ENCODE data around the gene CEBPB.
A peak's percentile ranks its signal among the peaks of the same experiment; 100 is the strongest.

The CEBPB gene

DNA sequence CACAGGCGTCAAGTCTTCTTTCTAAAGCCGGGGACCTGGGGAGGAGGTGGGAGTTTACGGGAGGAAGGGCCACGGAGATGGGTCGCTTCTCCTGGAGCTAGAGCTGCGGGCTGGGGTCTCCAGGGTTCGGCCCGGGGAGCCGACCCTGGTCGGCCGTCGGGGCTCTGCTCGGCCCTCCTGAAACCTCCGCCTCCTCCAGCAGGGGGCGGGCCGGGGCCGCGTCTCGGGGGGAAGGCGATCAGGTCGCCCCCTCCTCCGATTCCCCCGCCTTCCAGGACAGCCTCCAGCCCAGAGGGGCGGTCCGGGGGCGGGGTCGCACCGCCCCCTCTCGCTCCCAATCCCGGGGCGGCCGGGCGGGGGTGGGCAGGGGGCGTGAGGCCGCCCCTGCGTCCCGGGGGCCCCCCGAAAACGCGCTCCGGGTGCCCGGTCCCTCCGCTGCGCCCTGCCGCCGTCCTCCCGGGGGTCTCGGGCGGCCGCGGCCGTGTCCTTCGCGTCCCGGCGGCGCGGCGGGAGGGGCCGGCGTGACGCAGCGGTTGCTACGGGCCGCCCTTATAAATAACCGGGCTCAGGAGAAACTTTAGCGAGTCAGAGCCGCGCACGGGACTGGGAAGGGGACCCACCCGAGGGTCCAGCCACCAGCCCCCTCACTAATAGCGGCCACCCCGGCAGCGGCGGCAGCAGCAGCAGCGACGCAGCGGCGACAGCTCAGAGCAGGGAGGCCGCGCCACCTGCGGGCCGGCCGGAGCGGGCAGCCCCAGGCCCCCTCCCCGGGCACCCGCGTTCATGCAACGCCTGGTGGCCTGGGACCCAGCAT is at the start of gene CEBPB:
TSS of gene CEBPB (plus strand) at position 580 of the 814 bp plus-strand sequence. CDS start at position 784, 204 bp downstream.
- Histone ChIP-seq H3K4me1 (ENCODE audit: low read depth, poor library complexity, severe bottlenecking) (peaks cover 19% of the 10 kb centered on the region), H3K36me3 (ENCODE audit: insufficient read depth) (no peaks in the 10 kb centered on the region), H2AFZ (ENCODE audit: low read depth) (peak within 1 kb of the TSS; percentile 88)

DNA sequence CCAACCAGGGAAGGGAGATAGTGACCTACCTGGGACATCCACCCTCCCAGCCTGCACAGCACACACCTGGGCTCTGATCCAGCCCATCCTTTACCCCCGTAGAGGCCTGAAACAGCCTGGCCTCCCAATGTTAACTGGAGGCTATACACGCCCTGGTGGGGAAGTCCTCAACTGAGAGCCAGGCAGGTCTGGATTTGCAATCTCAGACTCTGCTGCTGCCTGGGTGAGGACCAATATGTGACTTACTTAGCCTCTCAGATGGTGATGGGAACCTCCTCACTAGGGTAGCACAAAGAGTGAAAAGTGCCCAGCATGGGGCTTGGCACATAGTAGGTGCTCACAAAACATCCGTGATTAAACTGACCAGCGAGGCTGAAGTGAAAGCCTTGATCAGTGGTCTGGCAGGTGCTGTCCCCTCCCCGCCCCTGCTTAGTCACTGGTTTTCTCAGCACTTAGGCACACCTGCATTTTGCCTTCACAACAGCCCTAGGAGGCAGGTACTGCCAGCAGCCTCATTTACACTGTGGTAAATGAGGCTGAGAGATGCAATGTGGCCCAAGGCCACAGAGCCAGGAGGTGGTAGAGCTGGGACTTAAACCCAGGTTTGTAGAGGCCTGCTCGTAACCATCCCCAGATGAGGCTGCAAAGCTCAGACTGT is 49.5 kb upstream of the CEBPB start:
- Histone ChIP-seq H3K79me2 (ENCODE audit: insufficient read depth, low read depth) (no peaks in the 10 kb centered on the region), H4K20me1 (ENCODE audit: insufficient read depth) (no peaks in the 10 kb centered on the region), H3K36me3 (ENCODE audit: insufficient read depth) (no peaks in the 10 kb centered on the region), H3K27ac (no peak overlapping the region), H3K27me3 (ENCODE audit: insufficient read depth, low read depth) (no peaks in the 10 kb centered on the region), H2AFZ (ENCODE audit: low read depth) (no peak overlapping the region), H3K4me3 (IDR thresholded peaks at IDR 0.05; ENCODE audit: insufficient read depth, low read depth, low read length) (no peak overlapping the region), H3K4me1 (ENCODE audit: low read depth, poor library complexity, severe bottlenecking) (no peaks in the 10 kb centered on the region), H3K9ac (no peak overlapping the region), H3K4me2 (no peak overlapping the region)
- TF ChIP-seq, protein P1, sequence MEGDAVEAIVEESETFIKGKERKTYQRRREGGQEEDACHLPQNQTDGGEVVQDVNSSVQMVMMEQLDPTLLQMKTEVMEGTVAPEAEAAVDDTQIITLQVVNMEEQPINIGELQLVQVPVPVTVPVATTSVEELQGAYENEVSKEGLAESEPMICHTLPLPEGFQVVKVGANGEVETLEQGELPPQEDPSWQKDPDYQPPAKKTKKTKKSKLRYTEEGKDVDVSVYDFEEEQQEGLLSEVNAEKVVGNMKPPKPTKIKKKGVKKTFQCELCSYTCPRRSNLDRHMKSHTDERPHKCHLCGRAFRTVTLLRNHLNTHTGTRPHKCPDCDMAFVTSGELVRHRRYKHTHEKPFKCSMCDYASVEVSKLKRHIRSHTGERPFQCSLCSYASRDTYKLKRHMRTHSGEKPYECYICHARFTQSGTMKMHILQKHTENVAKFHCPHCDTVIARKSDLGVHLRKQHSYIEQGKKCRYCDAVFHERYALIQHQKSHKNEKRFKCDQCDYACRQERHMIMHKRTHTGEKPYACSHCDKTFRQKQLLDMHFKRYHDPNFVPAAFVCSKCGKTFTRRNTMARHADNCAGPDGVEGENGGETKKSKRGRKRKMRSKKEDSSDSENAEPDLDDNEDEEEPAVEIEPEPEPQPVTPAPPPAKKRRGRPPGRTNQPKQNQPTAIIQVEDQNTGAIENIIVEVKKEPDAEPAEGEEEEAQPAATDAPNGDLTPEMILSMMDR (conservative IDR thresholded peaks at IDR 0.05; ENCODE audit: low read depth, low read length) = no peak

More for the DNA sequence above, at the start of gene CEBPB:
- 0 out of 2 replicates have a peak, but pooled peaks cover 3% of the 10 kb centered on the region for H4K20me1 ChIP-seq (ENCODE audit: insufficient read depth)
- peak within 1 kb of the TSS; percentile 96 for H3K9ac ChIP-seq
- peak within 1 kb of the TSS; percentile 95 for H3K27ac ChIP-seq
- peaks cover 23% of the 10 kb centered on the region for H3K79me2 ChIP-seq (ENCODE audit: insufficient read depth, low read depth)
- H3K4me2 ChIP-seq = peak within 1 kb of the TSS; percentile 95
- H3K27me3 ChIP-seq (ENCODE audit: insufficient read depth, low read depth) = peaks cover 6% of the 10 kb centered on the region
- TF ChIP-seq, protein P1 (conservative IDR thresholded peaks at IDR 0.05; ENCODE audit: low read depth, low read length) = peak; percentile 62; the same call in 1 of the 2 replicates
- H3K4me3 ChIP-seq (IDR thresholded peaks at IDR 0.05; ENCODE audit: insufficient read depth, low read depth, low read length) = no peak within 1 kb of the TSS

DNA sequence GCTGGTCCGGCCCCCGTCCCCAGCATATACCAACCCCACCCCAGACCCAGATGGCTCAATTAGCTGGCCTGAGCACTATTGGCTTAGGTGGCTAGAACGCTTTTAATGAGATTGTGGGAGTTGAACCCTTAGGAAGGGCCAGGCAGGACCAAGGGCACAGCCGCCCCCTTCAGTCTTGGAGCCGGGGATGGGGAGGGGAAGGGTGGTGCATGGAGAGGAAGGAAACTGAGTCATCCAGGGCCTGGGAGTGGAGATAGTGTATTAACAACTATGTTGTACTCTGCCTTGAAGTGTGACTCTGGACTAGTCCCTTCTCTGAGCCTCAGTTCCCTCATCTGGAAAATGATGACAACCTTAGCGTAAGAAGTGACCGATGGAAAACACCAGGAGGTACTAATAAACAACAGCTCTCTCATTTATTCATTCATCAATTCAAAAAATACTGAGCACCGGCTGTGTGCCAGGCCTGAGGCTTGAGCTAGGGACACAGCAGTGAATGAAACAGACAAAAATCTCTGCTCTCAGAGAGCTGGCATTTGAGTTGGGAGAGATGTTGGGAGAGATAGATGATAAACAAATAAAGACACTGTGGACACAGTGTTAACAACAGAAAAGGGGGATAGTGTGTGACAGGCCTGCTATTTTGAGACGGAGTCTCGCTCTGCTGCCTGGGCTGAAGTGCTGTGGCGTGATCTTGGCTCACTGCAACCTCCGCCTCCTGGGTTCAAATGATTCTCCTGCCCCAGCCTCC is 48.6 kb upstream of the CEBPB start:
- Histone ChIP-seq H3K27me3 (ENCODE audit: insufficient read depth, low read depth) (no peaks in the 10 kb centered on the region), H4K20me1 (ENCODE audit: insufficient read depth) (no peaks in the 10 kb centered on the region), H3K79me2 (ENCODE audit: insufficient read depth, low read depth) (peaks cover under 1% of the 10 kb centered on the region; the same call in 1 of the 2 replicates), H3K9ac (no peak overlapping the region), H3K4me3 (IDR thresholded peaks at IDR 0.05; ENCODE audit: insufficient read depth, low read depth, low read length) (no peak overlapping the region), H3K27ac (no peak overlapping the region), H2AFZ (ENCODE audit: low read depth) (no peak overlapping the region), H3K4me2 (no peak overlapping the region), H3K36me3 (ENCODE audit: insufficient read depth) (no peaks in the 10 kb centered on the region), H3K4me1 (ENCODE audit: low read depth, poor library complexity, severe bottlenecking) (no peaks in the 10 kb centered on the region)
- TF ChIP-seq, protein P1 (conservative IDR thresholded peaks at IDR 0.05; ENCODE audit: low read depth, low read length) = no peak

DNA sequence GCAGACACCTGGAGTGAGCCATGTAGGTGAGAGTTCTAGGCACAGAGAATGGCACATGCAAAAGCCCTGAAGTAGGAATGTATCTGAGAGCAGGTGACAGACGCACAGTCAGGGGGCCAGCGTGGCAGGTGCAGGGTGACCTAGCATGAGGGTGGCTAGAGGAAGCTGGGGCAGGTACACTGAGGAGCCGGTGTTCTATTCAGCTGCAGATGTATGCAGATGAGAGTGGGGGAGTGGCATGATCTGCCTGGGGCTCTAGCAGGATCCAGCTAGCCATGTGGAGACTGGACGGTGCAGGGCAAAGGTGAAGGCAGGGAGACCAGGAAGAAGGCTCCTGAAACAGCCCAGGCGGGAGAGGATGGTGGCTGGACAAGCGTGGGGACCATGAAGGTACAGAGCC is 47.8 kb upstream of the CEBPB start:
- Histone ChIP-seq H3K27ac (no peak overlapping the region), H3K36me3 (ENCODE audit: insufficient read depth) (no peaks in the 10 kb centered on the region), H3K27me3 (ENCODE audit: insufficient read depth, low read depth) (no peaks in the 10 kb centered on the region), H3K79me2 (ENCODE audit: insufficient read depth, low read depth) (peaks cover 6% of the 10 kb centered on the region; the same call in 1 of the 2 replicates), H3K4me2 (no peak overlapping the region), H3K9ac (no peak overlapping the region), H2AFZ (ENCODE audit: low read depth) (no peak overlapping the region), H3K4me1 (ENCODE audit: low read depth, poor library complexity, severe bottlenecking) (no peaks in the 10 kb centered on the region), H4K20me1 (ENCODE audit: insufficient read depth) (no peaks in the 10 kb centered on the region), H3K4me3 (IDR thresholded peaks at IDR 0.05; ENCODE audit: insufficient read depth, low read depth, low read length) (no peak overlapping the region)
- TF ChIP-seq, protein P1 (conservative IDR thresholded peaks at IDR 0.05; ENCODE audit: low read depth, low read length) = no peak
